COLO668 (cell line): ENCODE measurements around the gene GLYATL1B.
A peak's percentile ranks its signal among the peaks of the same experiment; 100 is the strongest.
"Not testable (repeated sequence)": the region's sequence is repeated elsewhere in the genome, so short reads cannot be mapped to it uniquely, and the experiment has no call there.

Experiments
- DNase-seq: peaks from one replicate; lab custom pipeline; 2025; ENCODE audit not compliant: unreplicated experiment; lab: John Stamatoyannopoulos, UW

The GLYATL1B gene

DNA sequence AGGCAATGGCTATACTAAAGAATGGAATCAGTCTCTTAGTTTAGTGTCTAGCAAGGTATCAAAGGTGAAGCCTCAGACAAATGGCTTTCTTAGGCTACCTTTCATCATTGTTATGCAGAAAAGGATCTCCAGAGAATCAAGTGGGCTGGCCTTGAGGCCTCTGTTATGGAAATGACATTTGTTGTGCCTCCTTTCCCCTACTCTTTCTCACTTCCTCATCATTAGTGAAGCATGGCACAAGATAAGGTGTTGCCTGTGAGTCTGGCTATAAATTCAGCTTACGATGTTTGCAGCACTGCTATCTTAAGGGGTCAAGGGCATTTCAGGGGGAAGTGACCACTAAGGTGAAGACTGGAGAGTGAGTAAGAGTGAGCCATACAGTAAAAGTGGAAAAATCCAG lies 9.1 kb downstream of the GLYATL1B start:
- not testable (repeated sequence) for DNase-seq

DNA sequence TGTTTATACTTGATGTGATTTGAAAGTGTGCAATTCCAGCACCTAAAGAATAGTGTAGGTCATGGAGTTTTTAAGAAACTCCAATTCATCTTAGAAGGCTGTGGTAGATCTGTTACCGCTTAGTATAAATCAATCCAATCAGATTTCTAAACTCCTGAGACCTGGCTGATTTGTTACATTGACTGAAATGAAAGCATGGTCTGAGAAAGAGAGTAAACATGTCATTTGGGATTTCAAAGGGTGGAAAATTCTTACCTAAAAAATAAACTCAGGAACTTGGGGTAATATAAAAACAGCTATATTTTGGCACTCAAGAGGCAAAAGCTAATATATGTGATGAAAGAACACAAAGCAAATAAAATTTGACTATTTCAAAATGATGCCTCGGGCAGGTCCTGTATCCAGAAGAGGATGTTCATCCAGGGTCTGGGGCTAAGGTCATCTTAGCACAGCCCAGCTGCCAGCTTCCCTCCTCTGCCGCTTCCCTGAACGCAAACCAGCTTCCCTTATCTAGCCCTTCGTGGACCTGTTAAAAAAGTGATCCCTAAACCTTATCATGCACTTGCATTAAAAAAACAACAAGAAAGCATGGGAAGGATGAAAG lies 10.0 kb downstream of the GLYATL1B start:
- DNase-seq: not testable (repeated sequence)

DNA sequence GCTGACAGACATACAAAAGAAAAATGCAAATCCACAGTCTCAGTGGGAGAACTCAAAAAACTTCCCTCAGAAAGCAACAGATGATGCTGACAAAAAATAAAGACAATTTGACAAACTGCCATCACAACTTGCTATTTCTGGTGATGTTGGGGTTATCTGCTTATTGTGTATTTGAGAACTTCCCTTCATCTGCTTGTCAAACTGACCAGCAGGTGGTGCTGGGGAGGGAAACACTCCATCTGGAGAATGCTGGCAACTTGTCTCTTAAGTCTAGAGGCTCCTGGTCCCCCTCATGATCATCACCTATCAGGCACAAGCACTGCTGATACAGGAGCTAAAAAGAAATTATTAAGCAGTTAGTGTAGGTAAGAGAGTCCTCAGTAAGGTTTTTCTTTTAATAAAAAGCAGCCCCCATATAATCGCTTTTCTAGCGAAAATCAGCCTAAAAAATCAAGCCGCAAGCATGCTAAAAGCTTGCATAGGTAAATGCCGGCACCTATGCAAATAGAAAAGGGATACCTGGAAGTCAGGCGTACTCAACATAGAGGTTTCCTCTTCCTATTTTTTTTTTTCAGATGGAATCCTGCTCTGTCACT lies 11.1 kb downstream of the GLYATL1B start:
- peak; percentile 37 for DNase-seq

DNA sequence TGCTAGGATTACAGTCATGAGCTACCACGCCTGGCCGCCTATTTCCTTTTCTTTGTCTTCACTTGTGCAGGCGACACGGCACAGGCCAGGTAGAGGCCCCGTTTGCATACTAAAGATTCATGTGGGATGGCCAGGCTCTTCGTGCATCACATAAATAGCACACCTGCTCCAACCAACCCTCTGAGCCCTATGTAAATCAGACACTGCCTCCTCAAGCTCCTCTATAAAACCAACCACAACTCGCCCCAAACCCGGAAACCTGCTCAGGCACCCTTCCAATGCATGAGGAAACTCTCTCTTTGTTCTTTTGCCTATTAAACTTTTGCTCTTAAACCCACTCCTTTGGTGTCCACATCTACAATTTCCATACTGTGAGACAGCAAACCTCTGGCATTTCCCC lies 11.8 kb downstream of the GLYATL1B start:
- DNase-seq: not testable (repeated sequence)

DNA sequence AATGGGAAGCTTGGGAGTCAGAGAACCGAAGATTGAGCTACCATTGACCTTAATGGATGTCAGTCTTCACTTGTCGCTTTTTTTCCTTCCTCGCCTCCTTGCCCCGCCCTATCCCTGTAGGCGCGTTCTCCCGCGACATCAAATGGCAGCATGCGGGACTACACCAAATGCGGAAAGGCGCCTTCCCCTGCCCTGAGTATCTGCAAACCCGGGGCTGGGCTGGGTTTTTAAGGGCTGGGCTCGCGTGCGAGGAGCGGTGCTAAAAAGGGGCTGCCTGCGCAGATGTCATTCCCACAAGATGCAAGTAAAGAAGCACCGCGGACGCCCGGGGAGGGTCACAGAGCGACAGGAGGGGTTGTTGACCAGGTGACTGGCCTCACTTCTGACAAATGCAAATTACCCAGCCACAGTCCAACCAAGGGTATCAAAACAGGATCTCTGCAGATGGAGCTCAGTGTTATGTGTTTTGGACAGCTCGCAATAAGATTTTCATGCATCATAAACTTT lies 16.2 kb downstream of the GLYATL1B start:
- no peak for DNase-seq

DNA sequence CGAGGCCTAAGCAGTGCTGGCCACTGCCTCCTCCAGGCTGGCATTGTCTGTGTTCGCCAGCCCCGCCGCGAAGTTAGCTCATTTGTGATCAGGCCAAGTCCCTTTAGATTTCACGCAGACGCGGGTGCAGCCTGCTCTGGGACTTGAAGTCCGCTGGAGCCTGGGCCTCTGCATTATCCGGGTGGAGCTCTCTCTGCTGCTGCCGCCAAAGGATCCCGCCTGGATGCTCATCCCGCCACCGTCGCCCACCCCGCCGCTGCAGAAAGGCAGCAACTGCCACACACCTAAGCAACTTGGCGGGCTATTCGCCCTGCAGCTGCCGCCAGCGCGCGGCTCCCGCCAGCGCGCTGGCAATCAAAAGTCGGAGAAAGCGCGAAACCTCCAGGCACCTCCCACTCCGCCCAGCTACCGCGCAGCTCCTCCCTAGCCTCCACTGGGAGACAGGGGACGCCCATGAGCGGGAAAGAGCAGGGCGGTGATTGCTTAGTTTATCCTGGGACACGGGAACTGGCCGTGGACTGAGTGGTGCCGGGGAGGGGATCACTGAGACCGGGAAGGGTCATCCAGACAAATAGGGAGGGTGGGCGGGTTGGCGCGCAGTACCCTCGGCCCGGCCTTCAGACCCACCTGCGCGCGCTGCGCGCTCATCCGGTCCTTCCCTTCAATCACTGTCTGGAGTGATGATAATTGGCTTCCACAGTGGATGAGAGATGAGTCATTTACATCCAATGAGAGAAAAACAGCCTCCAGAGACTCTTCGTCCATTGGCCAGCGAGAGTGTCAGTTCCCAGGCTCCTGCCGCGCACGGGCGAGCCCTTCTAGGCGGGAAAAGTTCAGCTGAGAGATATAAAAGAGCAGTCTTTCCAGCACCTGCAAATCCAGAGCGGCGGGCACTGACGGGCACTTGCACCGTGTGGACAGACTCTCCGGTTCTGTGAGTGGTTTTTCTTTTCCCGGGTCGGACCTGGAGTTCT lies 20.5 kb downstream of the GLYATL1B start, which contains the start of gene FAM111B:
TSS of gene FAM111B (plus strand) at position 875 of the 974 bp plus-strand sequence. CDS start 2,389 bp downstream, outside the sequence.
- DNase-seq: peak; percentile 92

DNA sequence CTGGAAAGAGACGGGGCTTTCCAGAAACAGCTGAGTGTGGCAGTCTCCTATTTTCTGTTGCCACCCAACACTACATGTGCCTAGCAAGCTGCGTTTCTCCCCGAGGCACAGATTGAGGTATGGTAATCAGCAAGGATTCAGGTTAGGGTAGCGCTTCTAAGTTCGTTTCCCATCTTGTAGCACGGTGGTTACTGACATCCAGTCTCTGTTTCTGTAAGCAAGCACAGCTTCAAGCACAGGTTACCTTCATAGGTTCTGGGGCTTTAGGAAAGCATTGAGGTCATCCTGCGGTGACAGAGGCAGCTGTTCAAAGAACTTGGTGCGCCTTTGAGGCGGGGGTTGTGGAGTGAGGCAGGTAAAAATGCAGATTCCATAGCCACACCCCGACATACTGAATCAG lies 21.6 kb downstream of the GLYATL1B start:
- peak; percentile 41 for DNase-seq

DNA sequence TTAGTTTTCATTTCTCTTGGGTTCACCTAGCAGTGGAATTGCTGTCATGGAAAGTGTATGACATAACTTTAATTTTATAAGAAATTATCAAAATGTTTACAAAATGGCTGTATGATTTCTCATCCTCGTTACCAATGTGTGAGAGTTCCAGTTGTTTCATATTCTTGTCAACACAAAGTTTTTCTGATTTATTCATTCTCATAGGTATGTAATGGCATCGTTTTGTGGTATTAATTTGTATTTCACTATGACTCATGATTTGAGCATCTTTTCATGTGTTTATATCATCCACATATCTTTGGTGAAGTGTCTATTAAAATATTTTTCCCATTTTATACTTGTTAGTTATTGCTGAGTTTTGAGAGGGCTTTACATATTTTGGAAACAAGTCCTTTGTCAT lies 26.4 kb downstream of the GLYATL1B start:
- no peak for DNase-seq

DNA sequence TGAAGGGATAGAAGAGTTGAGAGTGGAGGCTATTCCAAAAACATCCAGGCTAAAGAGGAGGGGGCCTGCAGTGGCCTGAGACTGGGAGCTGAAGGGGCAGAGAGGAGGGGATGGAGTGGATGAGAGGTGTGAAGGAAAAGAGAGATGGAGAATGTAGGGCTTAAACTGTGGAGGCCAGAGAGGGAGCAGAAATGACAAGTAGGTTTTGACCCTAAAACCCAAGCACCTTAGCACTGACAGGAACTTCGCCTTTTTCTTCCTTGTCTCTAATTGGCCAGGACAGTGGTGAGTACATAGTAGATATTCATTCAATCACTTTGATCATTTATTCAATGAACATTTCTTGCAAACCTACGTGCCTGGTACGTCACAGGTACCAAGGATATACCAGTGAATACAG lies 28.2 kb downstream of the GLYATL1B start:
- no peak for DNase-seq

DNA sequence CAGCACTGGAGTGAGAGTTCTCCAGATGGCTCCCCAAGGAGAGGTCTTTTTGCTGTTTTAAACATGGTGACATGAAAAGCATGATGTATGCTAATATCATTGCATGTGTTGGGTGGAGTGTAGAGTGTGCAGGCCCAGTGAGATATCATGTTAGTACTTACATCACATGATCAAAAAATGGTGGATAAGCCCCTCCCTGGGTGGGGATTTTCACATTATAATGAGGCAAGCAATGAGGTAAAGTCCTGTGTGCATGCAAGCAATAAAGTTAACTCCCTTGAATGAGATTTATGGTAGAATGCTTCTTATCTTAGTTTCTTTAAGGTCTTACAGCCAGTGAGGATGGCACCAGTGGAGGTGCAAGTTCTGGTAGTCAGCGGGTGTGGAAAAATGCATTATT lies 29.4 kb downstream of the GLYATL1B start:
- DNase-seq: no peak

DNA sequence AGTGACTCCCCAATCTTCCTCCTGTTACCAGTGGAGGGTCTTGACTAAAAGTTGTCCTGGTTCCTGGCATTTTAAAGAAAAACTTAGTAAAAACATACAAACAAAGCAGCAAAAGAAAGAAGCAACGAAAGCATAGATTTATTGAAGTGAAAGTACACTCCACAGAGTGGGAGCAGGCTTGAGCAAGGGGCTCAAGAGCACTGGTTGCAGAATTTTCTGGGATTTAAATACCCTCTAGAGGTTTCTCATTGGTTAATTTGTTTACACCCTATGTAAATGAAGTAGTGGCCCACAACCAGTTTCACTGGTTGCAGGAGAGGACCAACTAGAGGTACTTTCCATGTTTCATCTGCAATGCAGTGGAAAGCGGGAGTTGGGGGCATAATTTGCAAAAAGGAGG lies 31.7 kb downstream of the GLYATL1B start:
- DNase-seq: no peak

DNA sequence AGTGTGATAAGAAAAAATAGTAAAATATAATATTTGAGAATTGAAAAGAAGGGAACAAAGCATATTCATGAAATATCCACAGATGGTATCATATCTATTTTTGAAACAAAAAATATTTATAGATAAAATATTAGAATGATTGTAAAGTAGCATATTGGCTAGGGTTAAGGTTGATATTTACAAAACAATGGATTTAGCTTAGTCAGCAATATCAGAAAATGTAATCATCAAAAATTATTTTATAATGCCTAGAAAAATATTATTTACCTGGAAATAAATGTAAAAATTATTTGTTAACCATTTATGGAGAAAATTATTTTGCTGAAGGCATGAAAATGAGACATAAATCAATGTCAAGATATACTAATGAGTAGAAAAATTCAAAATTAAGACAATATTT lies 33.7 kb downstream of the GLYATL1B start:
- DNase-seq: no peak

DNA sequence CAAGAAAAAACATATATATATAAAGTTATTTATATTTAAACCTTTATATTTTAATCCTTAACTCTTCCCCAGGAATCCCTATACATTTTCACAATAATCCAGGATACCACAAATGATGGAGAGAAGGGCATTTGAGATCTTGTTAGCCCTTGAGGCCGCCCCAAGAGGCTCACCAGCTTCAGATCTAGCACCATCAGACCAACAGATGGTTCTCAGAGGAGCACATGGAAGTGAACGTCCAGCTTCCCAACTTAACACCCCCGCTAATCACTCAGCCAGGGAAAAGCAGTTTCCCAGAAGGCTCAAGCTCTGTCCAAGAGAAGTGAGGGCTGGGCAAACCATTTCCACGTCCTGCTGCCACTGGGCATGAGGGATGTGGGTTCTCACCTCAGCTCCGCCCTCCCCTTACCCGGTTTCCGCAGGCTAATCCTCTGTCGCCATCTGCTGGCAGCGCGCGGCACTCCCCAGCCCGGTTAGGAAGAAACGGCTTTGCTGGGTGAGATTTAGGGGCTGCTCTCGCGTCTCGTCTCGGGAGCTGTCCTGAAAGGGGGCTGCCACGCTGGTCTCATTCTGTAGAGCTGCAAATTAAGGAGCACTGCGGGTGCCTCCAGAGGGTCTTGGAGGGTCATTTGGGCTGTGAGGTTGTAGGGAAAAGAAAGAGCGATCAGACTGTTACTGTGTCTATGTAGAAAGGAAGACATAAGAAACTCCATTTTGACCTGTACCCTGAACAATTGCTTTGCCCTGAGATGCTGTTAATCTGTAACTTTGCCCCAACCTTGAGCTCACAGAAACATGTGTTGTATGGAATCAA lies 49.7 kb downstream of the GLYATL1B start:
- peak; percentile 72 for DNase-seq

DNA sequence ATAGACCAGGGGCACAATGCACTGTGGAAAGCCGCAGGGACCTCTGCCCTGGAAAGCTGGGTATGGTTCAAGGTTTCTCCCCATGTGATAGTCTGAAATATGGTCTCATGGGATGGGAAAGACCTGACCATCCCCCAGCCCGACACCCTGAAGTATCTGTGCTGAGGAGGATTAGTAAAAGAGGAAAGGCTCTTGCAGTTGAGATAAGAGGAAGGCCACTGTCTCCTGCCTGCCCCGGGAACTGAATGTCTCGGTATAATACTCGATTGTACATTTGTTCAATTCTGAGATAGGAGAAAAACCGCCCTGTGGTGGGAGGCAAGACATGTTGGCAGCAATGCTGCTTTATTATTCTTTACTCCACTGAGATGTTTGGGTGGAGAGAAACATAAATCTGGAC lies 50.4 kb downstream of the GLYATL1B start:
- DNase-seq: not testable (repeated sequence)

DNA sequence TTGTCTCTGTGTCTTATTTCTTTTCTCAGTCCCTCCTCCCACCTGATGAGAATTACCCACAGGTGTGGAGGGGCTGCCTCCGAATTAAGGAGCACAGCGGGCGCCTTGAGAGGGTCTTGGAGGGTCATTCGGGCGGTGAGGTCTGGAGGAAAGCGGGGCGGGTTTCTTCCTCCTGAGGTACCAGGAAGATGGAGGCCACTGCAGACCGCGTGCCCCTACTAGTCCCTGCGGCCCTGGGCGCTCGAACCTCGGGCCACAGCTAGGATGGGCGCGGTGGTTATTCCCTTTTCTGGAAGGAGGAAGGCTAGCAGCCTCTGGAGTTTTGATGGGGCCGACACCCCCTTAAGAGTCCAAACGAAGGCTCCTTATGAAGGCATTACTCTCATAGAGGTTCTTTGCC lies 51.1 kb downstream of the GLYATL1B start:
- DNase-seq: no peak

DNA sequence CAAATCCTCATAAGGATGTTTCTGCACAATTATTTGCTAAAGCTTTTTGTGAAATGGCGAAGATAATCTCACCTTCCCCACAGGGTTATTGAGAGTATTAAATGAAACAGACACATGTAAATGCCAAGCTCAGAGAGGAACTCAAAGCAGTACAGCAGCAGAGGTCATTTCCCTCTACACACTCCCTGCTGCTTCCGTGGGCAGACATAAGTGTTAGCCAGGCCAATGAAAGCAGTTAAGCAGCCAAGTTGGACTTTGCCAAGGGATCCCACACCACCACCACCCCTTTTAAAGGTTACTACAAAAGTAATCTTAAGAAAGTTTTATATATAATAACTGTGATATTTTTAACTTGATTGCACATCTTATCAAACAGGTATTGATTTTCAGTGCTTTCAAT lies 52.5 kb downstream of the GLYATL1B start:
- no peak for DNase-seq

DNA sequence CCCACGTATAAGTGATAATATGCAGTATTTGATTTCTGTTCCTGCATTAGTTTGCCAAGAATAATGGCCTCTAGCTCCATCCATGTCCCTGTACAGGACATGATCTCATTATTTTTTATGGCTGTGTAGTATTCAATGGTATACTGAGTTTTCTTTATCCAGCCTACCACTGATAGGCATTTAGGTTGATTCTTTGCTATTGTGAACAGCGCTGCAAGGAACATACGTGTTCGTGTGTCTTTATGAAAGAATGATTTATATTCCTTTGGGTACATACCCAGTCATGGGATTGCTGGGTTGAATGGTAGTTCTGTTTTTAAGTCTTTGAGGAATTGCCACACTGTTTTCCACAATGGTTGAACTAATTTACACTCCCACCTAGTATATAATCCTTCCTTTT lies 55.1 kb downstream of the GLYATL1B start:
- no peak for DNase-seq

DNA sequence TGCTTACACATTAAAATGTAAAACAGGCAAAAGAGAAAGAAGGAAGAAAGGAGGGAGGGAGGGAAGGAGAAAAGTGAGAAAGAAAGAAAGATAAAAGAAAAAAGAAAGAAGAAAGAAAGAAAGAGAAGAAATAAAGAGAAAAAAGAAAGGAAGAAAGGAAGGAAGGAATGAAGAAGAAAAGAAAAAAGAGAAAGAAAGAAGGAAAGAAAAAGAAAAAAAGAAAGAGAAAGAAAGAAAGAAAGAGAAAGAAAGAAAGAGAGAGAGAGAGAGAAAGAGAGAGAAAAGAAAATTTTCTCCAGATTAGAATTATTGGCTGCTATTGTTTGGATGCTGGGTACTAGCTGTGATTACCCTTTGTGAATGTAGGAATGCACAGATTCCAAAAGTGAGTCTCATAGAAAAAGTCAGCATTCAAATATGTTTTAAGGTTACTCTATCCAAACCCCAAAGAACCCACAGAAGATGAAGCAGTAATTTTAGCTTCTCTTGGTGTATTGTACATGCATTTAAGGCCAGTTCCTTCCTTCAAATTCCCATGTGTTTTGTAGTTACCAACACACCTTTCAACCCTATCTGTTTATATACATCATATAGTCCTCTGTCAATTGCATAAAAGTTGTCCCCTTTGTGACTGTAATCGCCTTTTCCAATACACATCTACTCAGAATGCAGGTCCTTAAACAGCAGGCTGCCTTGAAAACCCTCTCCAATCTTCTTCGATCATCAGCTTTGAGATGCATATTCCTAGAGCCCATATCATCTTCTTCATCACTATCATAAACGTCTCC lies 55.8 kb downstream of the GLYATL1B start:
- DNase-seq: no peak

DNA sequence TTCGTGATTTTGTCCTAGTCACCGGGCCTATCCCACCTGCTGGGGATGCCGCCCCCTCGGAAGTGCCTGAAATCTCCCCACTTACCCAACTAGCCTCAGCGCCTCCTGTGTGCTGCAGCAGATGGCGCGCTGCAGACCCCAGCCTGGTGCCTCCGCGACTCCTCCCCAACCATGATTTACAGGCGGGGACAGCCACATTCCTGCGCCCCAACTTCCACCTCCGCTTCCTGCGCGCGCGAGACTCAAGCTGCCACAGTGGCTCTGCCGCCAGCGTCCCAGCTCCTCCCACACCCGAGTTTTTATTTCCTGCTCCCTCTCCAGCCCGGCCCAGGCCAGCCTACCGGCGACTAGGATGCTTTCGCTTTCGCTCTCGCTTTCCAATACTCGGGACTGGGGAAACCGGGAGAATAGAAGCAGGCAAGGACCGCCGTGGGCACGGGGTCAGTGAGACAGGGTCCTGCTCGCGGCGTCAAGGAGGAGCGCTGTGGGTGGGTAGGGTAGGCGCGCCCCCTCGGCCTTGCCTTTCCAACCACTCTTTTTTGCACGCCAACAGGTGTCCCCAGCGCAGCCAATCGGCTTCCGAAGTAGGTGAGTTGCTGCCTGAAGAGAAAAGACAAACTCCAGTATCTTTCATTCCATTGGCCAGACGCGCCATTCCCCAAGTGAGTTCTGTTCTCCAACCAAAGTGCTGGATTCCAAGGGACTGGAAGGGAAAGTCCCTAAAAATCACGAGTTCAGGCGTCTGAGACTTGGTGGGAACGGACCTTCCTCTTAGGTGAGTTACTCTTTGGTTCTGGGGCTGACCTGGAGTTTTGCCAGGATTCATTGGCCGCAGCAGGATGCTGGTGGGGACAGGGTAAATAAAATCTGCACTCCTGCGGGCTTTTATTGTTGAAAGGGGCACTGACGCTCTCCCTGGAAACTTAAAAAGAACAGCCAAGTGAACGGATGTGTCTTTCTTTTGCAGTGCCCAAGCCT lies 56.7 kb downstream of the GLYATL1B start, which contains the start of gene FAM111A:
TSS of gene FAM111A (plus strand) at position 327 of the 978 bp plus-strand sequence. CDS start 6,017 bp downstream, outside the sequence.
- DNase-seq: peak; percentile 90
